ENCODE data around the gene UPP2. TPM values are rescaled to one million over a fixed set of nuclear protein-coding genes. Genes with fewer than 3 reads are reported as not detected.

The UPP2 gene
- not detected in 2 replicates for total RNA-seq (2014; rRNA removed)
- Bru-seq, nascent RNA, result percentile 14 among the genes with signal in this experiment
- percentile 15 among the genes with signal in this experiment for BruChase-seq, experiment 1, labeled RNA remaining after a 6-hour chase
- BruChase-seq, experiment 2, labeled RNA remaining after a 2-hour chase, result percentile 17 among the genes with signal in this experiment
- long read RNA-seq, partial matches to known transcripts, result 0 of 1 reads
- long read RNA-seq, other reads (novel, unspliced or antisense), result 1 of 1 reads

DNA sequence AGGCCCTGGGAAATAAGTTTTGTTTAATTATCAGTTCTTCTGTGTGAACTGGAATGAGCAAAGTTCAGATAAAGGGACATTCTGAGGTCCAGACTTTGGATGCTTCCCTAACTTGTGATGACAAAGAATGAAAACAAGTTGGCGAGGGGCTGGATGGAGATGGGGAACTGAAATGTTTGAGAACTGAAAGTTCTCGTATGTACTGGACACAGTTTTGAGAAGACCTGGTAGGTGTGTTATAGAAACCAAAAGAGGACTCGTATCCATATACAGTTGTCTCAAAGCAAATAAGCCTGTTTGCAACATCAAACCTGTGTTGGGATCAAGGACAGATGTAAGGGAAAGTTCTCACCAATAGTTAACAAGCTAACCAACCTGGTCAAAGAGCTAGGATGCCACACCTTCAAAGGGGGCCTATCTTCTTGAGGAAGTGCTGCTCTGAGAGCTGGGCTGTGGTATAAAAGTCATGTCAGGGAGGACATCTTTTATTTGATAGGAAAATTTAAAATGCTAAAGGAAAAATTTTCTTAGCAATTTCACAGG is at the start of gene UPP2:
UPP2 (plus strand) TSS at position 493 of the 543 bp plus-strand sequence. CDS start 188 bp downstream, outside the sequence.
- H3K9me3 ChIP-seq (ENCODE audit: low read length), result no peaks in the 10 kb centered on the region
- H3K4me1 ChIP-seq (ENCODE audit: insufficient read depth, low read length), result 0 out of 2 replicates have a peak, but pooled peaks cover 5% of the 10 kb centered on the region
- H3K9me2 ChIP-seq (replicated peaks; ENCODE audit: low read length), result no peaks in the 10 kb centered on the region
- H4K20me1 ChIP-seq (ENCODE audit: low read length), result no peaks in the 10 kb centered on the region
- H3K79me2 ChIP-seq (ENCODE audit: low read length), result no peaks in the 10 kb centered on the region
- CTCF ChIA-PET, result no interaction called here
- no peaks in the 10 kb centered on the region for H3K36me3 ChIP-seq (ENCODE audit: low read depth, low read length)
- no peak for ATAC-seq
- no peak within 1 kb of the TSS for H3K4me2 ChIP-seq (ENCODE audit: low read length)
- H3F3A ChIP-seq (ENCODE audit: low read length, unreplicated experiment), result no peaks in the 10 kb centered on the region
- H3K27ac ChIP-seq (ENCODE audit: low read length), result no peak within 1 kb of the TSS
- POLR2A ChIA-PET (ENCODE audit: unreplicated experiment), result no interaction called here
- DNase-seq, result no peak
- no peak within 1 kb of the TSS for H3K4me3 ChIP-seq (ENCODE audit: low read length)
- no TSS peak for BruUV-seq (replicated peaks)
- intact Hi-C loops (cut with micrococcal nuclease), result no loop called here
- H3K9ac ChIP-seq (ENCODE audit: low read length), result no peak within 1 kb of the TSS
- H2AFZ ChIP-seq (ENCODE audit: low read length), result no peak within 1 kb of the TSS
- H3K27me3 ChIP-seq (ENCODE audit: low read length), result no peaks in the 10 kb centered on the region
- TF ChIP-seq EZH2phosphoT487 (IDR thresholded peaks at IDR 0.05; ENCODE audit: borderline replicate concordance, low read length) (no peak), EZH2 (IDR thresholded peaks at IDR 0.05; ENCODE audit: low read length, unreplicated experiment) (no peak)
- TF ChIP-seq, protein P1, sequence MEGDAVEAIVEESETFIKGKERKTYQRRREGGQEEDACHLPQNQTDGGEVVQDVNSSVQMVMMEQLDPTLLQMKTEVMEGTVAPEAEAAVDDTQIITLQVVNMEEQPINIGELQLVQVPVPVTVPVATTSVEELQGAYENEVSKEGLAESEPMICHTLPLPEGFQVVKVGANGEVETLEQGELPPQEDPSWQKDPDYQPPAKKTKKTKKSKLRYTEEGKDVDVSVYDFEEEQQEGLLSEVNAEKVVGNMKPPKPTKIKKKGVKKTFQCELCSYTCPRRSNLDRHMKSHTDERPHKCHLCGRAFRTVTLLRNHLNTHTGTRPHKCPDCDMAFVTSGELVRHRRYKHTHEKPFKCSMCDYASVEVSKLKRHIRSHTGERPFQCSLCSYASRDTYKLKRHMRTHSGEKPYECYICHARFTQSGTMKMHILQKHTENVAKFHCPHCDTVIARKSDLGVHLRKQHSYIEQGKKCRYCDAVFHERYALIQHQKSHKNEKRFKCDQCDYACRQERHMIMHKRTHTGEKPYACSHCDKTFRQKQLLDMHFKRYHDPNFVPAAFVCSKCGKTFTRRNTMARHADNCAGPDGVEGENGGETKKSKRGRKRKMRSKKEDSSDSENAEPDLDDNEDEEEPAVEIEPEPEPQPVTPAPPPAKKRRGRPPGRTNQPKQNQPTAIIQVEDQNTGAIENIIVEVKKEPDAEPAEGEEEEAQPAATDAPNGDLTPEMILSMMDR (conservative IDR thresholded peaks at IDR 0.05; ENCODE audit: low read depth, low read length), result no peak

- intact Hi-C loops (cut with micrococcal nuclease), result no loop called here
- ChIA-PET CTCF (no interaction called here), POLR2A (ENCODE audit: unreplicated experiment) (no interaction called here)
- Histone ChIP-seq H3K27ac (ENCODE audit: low read length) (no peak overlapping the region), H3K4me2 (ENCODE audit: low read length) (no peak overlapping the region), H3K36me3 (ENCODE audit: low read depth, low read length) (no peaks in the 10 kb centered on the region), H3K9ac (ENCODE audit: low read length) (no peak overlapping the region), H3K79me2 (ENCODE audit: low read length) (no peaks in the 10 kb centered on the region), H3K27me3 (ENCODE audit: low read length) (no peaks in the 10 kb centered on the region), H3K4me3 (ENCODE audit: low read length) (no peak overlapping the region), H2AFZ (ENCODE audit: low read length) (no peak overlapping the region), H3K9me2 (replicated peaks; ENCODE audit: low read length) (0 out of 2 replicates have a peak, but pooled peaks cover 4% of the 10 kb centered on the region), H3K9me3 (ENCODE audit: low read length) (no peaks in the 10 kb centered on the region), H3K4me1 (ENCODE audit: insufficient read depth, low read length) (no peaks in the 10 kb centered on the region), H3F3A (ENCODE audit: low read length, unreplicated experiment) (no peaks in the 10 kb centered on the region), H4K20me1 (ENCODE audit: low read length) (no peaks in the 10 kb centered on the region)
- BruUV-seq (replicated peaks), result no TSS peak
- DNase-seq (no peak), ATAC-seq (no peak)
- TF ChIP-seq EZH2phosphoT487 (IDR thresholded peaks at IDR 0.05; ENCODE audit: borderline replicate concordance, low read length) (no peak), EZH2 (IDR thresholded peaks at IDR 0.05; ENCODE audit: low read length, unreplicated experiment) (no peak)
- TF ChIP-seq, protein P1 (conservative IDR thresholded peaks at IDR 0.05; ENCODE audit: low read depth, low read length), result no peak
Measured at GRCh38 chr2:158052761-158053160, 48.9 kb upstream of the UPP2 start.

GRCh38 chr2:158056875-158057274 is 44.8 kb upstream of the UPP2 start:
- DNase-seq, result no peak
- Histone ChIP-seq H3K4me2 (ENCODE audit: low read length) (no peak overlapping the region), H2AFZ (ENCODE audit: low read length) (no peak overlapping the region), H3K9me3 (ENCODE audit: low read length) (no peaks in the 10 kb centered on the region), H3K4me1 (ENCODE audit: insufficient read depth, low read length) (no peaks in the 10 kb centered on the region), H3F3A (ENCODE audit: low read length, unreplicated experiment) (no peaks in the 10 kb centered on the region), H4K20me1 (ENCODE audit: low read length) (no peaks in the 10 kb centered on the region), H3K4me3 (ENCODE audit: low read length) (no peak overlapping the region), H3K9me2 (replicated peaks; ENCODE audit: low read length) (0 out of 2 replicates have a peak, but pooled peaks cover 7% of the 10 kb centered on the region), H3K9ac (ENCODE audit: low read length) (no peak overlapping the region), H3K79me2 (ENCODE audit: low read length) (no peaks in the 10 kb centered on the region), H3K27ac (ENCODE audit: low read length) (no peak overlapping the region), H3K36me3 (ENCODE audit: low read depth, low read length) (no peaks in the 10 kb centered on the region), H3K27me3 (ENCODE audit: low read length) (no peaks in the 10 kb centered on the region)
- no peak for ATAC-seq
- POLR2A ChIA-PET (ENCODE audit: unreplicated experiment), result no interaction called here
- TF ChIP-seq, protein P1 (conservative IDR thresholded peaks at IDR 0.05; ENCODE audit: low read depth, low read length), result no peak
- TF ChIP-seq EZH2 (IDR thresholded peaks at IDR 0.05; ENCODE audit: low read length, unreplicated experiment) (no peak), EZH2phosphoT487 (IDR thresholded peaks at IDR 0.05; ENCODE audit: borderline replicate concordance, low read length) (no peak)
- intact Hi-C loops (cut with micrococcal nuclease), result no loop called here
- BruUV-seq (replicated peaks), result no TSS peak
- CTCF ChIA-PET, result no interaction called here

All from PC-3 (cell line).